Spinal cord (tissue), 10 donors: Measurements from ENCODE around the gene IL26. TPM values are rescaled to one million over a fixed set of nuclear protein-coding genes. Genes with fewer than 3 reads are reported as not detected.
"Not testable (repeated sequence)": the region's sequence is repeated elsewhere in the genome, so short reads cannot be mapped to it uniquely, and the experiment has no call there.

ENCODE experiments used
- DNase-seq, 6 donors: peaks; one replicate each; pipeline versions ENCODE4 v3.0.0 to v3.0.0-alpha.2; 2013 to 2015; ENCODE audit warnings: low spot score in 6 of 6, low read depth in 4 of 6
- H3K27ac ChIP-seq: one replicate; pipeline ENCODE4 v1.5.1; 2013; ENCODE audit warnings: low read depth, low read length, control low read depth
- H3K27me3 ChIP-seq: one replicate; pipeline ENCODE4 v1.6.1; 2013; ENCODE audit warnings: low read length; ENCODE audit not compliant: control insufficient read depth, insufficient read depth
- H3K36me3 ChIP-seq: one replicate; pipeline ENCODE4 v1.6.1; 2013; ENCODE audit warnings: low read length; ENCODE audit not compliant: control insufficient read depth, insufficient read depth
- H3K4me1 ChIP-seq: one replicate; pipeline ENCODE4 v1.6.1; 2013; ENCODE audit warnings: low read length; ENCODE audit not compliant: control insufficient read depth, insufficient read depth
- H3K4me3 ChIP-seq: one replicate; pipeline ENCODE4 v1.5.1; 2013; ENCODE audit warnings: low read depth, low read length, control low read depth
- H3K9me3 ChIP-seq: one replicate; pipeline ENCODE4 v1.6.1; 2013; ENCODE audit warnings: low read length; ENCODE audit not compliant: control insufficient read depth, insufficient read depth
- WGBS: methylation state at CpG from one replicate; pipeline ENCODE4 v1.1.5; 2013; ENCODE audit warnings: missing lambda C conversion rate; ENCODE audit not compliant: insufficient coverage; 5-methylcytosine and 5-hydroxymethylcytosine counted together
- polyA plus RNA-seq, 2 donors: library from polyadenylated mRNA; unstranded; fragments of 120-200 nt; gene quantifications; one replicate each; pipeline ENCODE4 v1.2.1, GENCODE V29; 2013; ENCODE audit not compliant: insufficient read length in 2 of 2
- total RNA-seq, 2 donors: library from RNA; depleted of rRNA in 1 of 2; stranded (reverse); fragments of 120-200 nt in 1 of 2; fragments of >200 nt in 1 of 2; gene quantifications; one replicate each; pipeline versions ENCODE4 v1.2.3 to v1.2.4, GENCODE V29; 2013 to 2014
- donor health status: healthy.

IL26 gene
- total and polyA plus RNA-seq, 4 donors: 0.11 TPM; not detected in 3

GRCh38 chr12:68231691-68232090 is 6.1 kb upstream of the IL26 start:
- no peak overlapping the region for H3K27ac ChIP-seq
- no peaks in the 10 kb centered on the region for H3K9me3 ChIP-seq
- DNase-seq: no peak
- 80% methylated on average over 1 of the region's 3 CpGs for WGBS
- no peaks in the 10 kb centered on the region for H3K27me3 ChIP-seq
- H3K36me3 ChIP-seq: no peaks in the 10 kb centered on the region
- no peaks in the 10 kb centered on the region for H3K4me1 ChIP-seq
- no peak overlapping the region for H3K4me3 ChIP-seq

- no peak overlapping the region for H3K27ac ChIP-seq
- DNase-seq: no peak
- no peaks in the 10 kb centered on the region for H3K9me3 ChIP-seq
- H3K27me3 ChIP-seq: no peaks in the 10 kb centered on the region
- no peaks in the 10 kb centered on the region for H3K36me3 ChIP-seq
- no peaks in the 10 kb centered on the region for H3K4me1 ChIP-seq
- no peak overlapping the region for H3K4me3 ChIP-seq
These were observed 5.6 kb upstream of the IL26 start for GRCh38 chr12:68231229-68231628.

DNA sequence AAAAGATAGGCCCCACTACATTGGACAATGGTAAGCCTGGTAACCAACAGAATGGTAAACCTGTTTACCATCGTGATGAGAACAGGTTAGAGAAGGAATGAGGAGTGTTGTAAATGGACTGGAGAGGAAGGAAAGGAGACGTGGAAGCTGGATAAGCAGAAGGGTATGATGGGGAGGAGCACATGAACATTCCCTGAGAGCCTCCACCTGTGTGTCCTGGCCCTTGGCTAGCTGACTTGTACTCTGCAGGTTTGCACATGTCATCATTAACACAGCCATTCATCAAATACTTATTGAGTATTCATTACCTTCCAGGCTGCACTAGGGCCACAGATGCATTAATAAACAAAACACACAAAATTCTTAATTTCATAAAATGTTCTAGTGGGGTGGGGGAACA is 4.3 kb upstream of the IL26 start:
- WGBS: 100% methylated on average over 1 of the region's 2 CpGs
- no peak overlapping the region for H3K4me3 ChIP-seq

GRCh38 chr12:68227356-68227755 is 1.7 kb upstream of the IL26 start:
- DNase-seq: no peak
- no peaks in the 10 kb centered on the region for H3K4me1 ChIP-seq
- no peak overlapping the region for H3K27ac ChIP-seq
- no peaks in the 10 kb centered on the region for H3K36me3 ChIP-seq
- H3K9me3 ChIP-seq: no peaks in the 10 kb centered on the region
- WGBS: no CpG with 5 or more reads among the region's 3 CpGs
- H3K27me3 ChIP-seq: no peaks in the 10 kb centered on the region
- no peak overlapping the region for H3K4me3 ChIP-seq

More for the DNA sequence above, 4.3 kb upstream of the IL26 start:
- Histone ChIP-seq H3K9me3 (no peaks in the 10 kb centered on the region), H3K27ac (no peak overlapping the region), H3K4me1 (no peaks in the 10 kb centered on the region), H3K27me3 (no peaks in the 10 kb centered on the region), H3K36me3 (no peaks in the 10 kb centered on the region)
- no peak for DNase-seq

- Histone ChIP-seq H3K27me3 (no peaks in the 10 kb centered on the region), H3K4me3 (no peak overlapping the region), H3K4me1 (no peaks in the 10 kb centered on the region), H3K27ac (no peak overlapping the region), H3K9me3 (no peaks in the 10 kb centered on the region), H3K36me3 (no peaks in the 10 kb centered on the region)
- no CpG with 5 or more reads among the region's 3 CpGs for WGBS
- no peak for DNase-seq
These were observed 861 bp downstream of the IL26 start for GRCh38 chr12:68224613-68225285.

DNA sequence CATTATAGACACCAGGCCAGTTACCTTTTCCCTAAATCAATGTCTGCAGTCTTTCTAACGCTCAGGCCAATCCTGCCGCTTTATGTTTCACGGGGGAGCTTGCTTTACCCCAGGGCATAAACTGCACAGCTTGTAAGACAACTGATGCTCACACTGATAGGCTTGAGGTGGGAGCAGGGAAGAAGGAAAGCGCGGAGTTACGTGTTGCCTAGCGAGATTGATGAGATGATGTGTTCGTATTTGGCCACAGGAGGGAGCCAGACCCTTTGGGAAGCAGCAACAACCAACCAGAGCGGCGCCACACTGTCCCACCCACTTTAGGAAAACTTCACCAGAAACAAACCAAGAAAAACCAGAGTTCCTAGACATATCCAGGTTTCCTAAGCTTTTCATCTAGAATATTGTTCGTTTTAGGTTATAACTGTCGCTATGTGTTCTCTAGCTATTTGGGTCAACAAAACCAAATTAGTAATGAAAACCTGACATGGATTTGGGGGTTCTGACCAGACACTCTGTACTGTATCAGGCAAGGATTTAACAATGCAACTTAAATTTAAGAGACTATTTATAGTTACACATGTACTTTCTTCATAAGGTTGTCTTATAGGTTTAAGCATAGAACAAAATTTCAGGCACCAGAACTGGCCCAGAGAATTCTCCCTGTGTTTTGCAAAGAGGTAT is 2.4 kb downstream of the IL26 start:
- peak; percentile 69 to 95 (median 79) for DNase-seq
- no peak overlapping the region for H3K27ac ChIP-seq
- no peaks in the 10 kb centered on the region for H3K4me1 ChIP-seq
- H3K36me3 ChIP-seq: no peaks in the 10 kb centered on the region
- H3K27me3 ChIP-seq: no peaks in the 10 kb centered on the region
- 0% methylated on average over 7 of the region's 12 CpGs for WGBS
- H3K9me3 ChIP-seq: no peaks in the 10 kb centered on the region
- no peak overlapping the region for H3K4me3 ChIP-seq

GRCh38 chr12:68222326-68222725 is 3.3 kb downstream of the IL26 start:
- no peaks in the 10 kb centered on the region for H3K4me1 ChIP-seq
- H3K27me3 ChIP-seq: no peaks in the 10 kb centered on the region
- H3K27ac ChIP-seq: peak overlapping the region; percentile 29
- H3K36me3 ChIP-seq: no peaks in the 10 kb centered on the region
- no peaks in the 10 kb centered on the region for H3K9me3 ChIP-seq
- 53% methylated on average over 6 of the region's 6 CpGs for WGBS
- peak in 2 of 6 donors; percentile 61 to 63 for DNase-seq
- peak overlapping the region; percentile 35 for H3K4me3 ChIP-seq

GRCh38 chr12:68221497-68221896 is 4.1 kb downstream of the IL26 start:
- Histone ChIP-seq H3K27ac (no peak overlapping the region), H3K27me3 (no peaks in the 10 kb centered on the region), H3K4me3 (no peak overlapping the region), H3K4me1 (no peaks in the 10 kb centered on the region), H3K36me3 (no peaks in the 10 kb centered on the region), H3K9me3 (no peaks in the 10 kb centered on the region)
- WGBS: no CpG with 5 or more reads among the region's 1 CpG
- DNase-seq: no peak

DNA sequence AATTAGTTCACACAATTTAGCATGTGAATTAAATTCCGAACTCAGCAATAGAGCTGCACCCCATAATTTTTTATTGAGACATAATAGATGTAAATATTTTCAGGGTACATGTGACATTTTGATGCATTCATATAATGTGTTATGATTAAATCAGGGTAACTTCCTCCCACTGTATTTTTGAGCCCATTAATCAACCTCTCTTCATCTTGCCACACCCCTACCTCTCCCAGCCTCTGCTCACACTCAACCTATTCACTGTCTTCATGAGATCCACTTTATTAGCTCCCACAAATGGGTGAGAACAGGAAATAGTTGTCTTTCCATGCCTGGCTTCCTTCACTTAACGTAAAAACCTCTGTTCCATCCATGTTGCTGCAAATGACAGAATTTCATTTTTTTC is 14.7 kb downstream of the IL26 start:
- no CpG with 5 or more reads among the region's 2 CpGs for WGBS
- Histone ChIP-seq H3K27me3 (no peaks in the 10 kb centered on the region), H3K36me3 (no peaks in the 10 kb centered on the region), H3K4me3 (no peak overlapping the region), H3K27ac (no peak overlapping the region), H3K9me3 (no peaks in the 10 kb centered on the region), H3K4me1 (no peaks in the 10 kb centered on the region)
- DNase-seq: no peak

DNA sequence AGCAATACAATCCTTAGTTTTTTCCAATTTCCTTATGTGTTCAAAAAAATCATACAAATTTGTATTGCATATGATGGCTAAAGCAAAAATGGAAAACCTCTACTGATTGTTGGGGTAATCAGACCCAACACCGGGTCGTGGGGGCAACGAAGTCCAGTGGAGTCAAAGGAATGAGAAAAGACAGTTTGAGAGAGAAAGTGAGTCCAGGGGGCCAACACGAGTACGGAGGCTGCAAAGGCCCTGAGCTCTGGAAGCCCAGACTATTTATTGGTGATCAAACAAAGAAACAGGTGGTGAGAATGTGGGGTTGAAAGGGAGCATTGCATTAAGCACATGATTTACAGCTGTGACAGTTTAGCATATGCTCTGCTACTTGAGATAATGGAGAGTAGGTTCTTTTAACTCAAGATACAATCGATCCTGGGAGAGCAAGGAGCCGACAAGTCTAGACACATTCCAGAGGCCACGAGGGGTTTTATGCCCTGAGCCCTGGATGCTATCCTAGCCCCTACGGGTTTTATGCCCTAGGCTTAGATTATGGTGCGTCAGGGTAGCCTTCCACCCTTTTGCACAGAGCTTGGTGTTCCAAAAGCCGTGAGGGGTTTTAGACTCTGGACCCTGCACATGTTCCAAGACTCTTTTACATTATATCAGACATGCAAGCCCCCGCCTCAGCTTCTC is 16.4 kb downstream of the IL26 start:
- not testable (repeated sequence) for H3K4me1 ChIP-seq, H3K9me3 ChIP-seq, H3K4me3 ChIP-seq, H3K36me3 ChIP-seq, H3K27me3 ChIP-seq, H3K27ac ChIP-seq, DNase-seq
- WGBS: 28% methylated on average over 9 of the region's 12 CpGs
